GM23338 (cell line): ENCODE measurements around the gene GIGYF1. TPM values are rescaled to one million over a fixed set of nuclear protein-coding genes. Genes with fewer than 3 reads are reported as not detected.

ENCODE experiments used
- ATAC-seq: fragments of 200-7000 bp; cut with Tn5 transposase; 3 replicates; pipeline ENCODE4 v1.9.1; 2020
- DNase-seq: peaks from one replicate; pipeline ENCODE4 v3.0.0-alpha.2; 2015; ENCODE audit warnings: low spot score
- H2AFZ ChIP-seq: fragments of 200-600 bp; sonication (generic); 2 replicates; pipeline ENCODE4 v1.8.0; 2016; ENCODE audit warnings: antibody characterized with exemption, mild to moderate bottlenecking, moderate library complexity
- H3F3A ChIP-seq: fragments of 200-600 bp; sonication (generic); replicated peaks from 2 replicates; pipeline ENCODE4 v1.8.0; 2017; ENCODE audit warnings: antibody characterized with exemption, mixed run types, low read depth
- H3K27ac ChIP-seq: fragments of 200-600 bp; sonication (generic); 2 replicates; pipeline ENCODE4 v1.6.1; 2016; ENCODE audit warnings: low read depth
- H3K27me3 ChIP-seq: fragments of 200-600 bp; sonication (generic); 2 replicates; pipeline ENCODE4 v1.8.0; 2016; ENCODE audit warnings: mild to moderate bottlenecking, mixed run types, moderate library complexity; ENCODE audit not compliant: insufficient read depth
- H3K36me3 ChIP-seq: fragments of 200-600 bp; sonication (generic); 2 replicates; pipeline ENCODE4 v1.8.0; 2016; ENCODE audit warnings: mild to moderate bottlenecking; ENCODE audit not compliant: insufficient read depth
- H3K4me1 ChIP-seq: fragments of 200-600 bp; sonication (generic); 2 replicates; pipeline ENCODE4 v1.8.0; 2016; ENCODE audit warnings: mild to moderate bottlenecking, moderate library complexity; ENCODE audit not compliant: insufficient read depth
- H3K4me2 ChIP-seq: fragments of 200-600 bp; sonication (generic); 2 replicates; pipeline ENCODE4 v1.7.1; 2017; ENCODE audit warnings: mixed run types
- H3K4me3 ChIP-seq: fragments of 200-600 bp; sonication (generic); 2 replicates; pipeline ENCODE4 v1.6.1; 2016; ENCODE audit warnings: mixed run types
- H3K79me2 ChIP-seq: fragments of 200-600 bp; sonication (generic); replicated peaks from 2 replicates; pipeline ENCODE4 v1.8.0; 2017; ENCODE audit warnings: mild to moderate bottlenecking; ENCODE audit not compliant: insufficient read depth
- H3K9me2 ChIP-seq: fragments of 200-600 bp; sonication (generic); 2 replicates; pipeline ENCODE4 v1.8.0; 2017; ENCODE audit not compliant: insufficient read depth
- H4K20me1 ChIP-seq: fragments of 200-600 bp; sonication (generic); replicated peaks from 2 replicates; pipeline ENCODE4 v1.8.0; 2017; ENCODE audit warnings: mild to moderate bottlenecking; ENCODE audit not compliant: insufficient read depth
- H3K27ac Mint-ChIP-seq: 2 replicates; pipeline ENCODE4 v1.8.0; 2020; ENCODE audit warnings: inconsistent platforms, mild to moderate bottlenecking, moderate library complexity, mixed read lengths
- H3K27me3 Mint-ChIP-seq: 3 replicates; pipeline ENCODE4 v1.8.0; 2022; ENCODE audit warnings: low read depth, mild to moderate bottlenecking, moderate library complexity, mixed read lengths, inconsistent platforms; ENCODE audit not compliant: insufficient read depth, poor library complexity
- H3K36me3 Mint-ChIP-seq: 3 replicates; pipeline ENCODE4 v1.8.0; 2021; ENCODE audit warnings: low read depth, mild to moderate bottlenecking, inconsistent platforms, moderate library complexity, mixed read lengths
- H3K4me1 Mint-ChIP-seq: 3 replicates; pipeline ENCODE4 v1.8.0; 2020; ENCODE audit warnings: mild to moderate bottlenecking, inconsistent platforms, mixed read lengths
- H3K4me3 Mint-ChIP-seq: 3 replicates; pipeline ENCODE4 v1.8.0; 2021; ENCODE audit warnings: moderate library complexity, mild to moderate bottlenecking, inconsistent platforms, mixed read lengths
- H3K9me3 Mint-ChIP-seq: 3 replicates; pipeline ENCODE4 v1.8.0; 2020; ENCODE audit warnings: moderate library complexity, mild to moderate bottlenecking, inconsistent platforms, mixed read lengths
- CREB1 ChIP-seq: fragments of 250-450 bp; sonication (Bioruptor Pico); IDR thresholded peaks from 2 replicates; pipeline ENCODE4 v1.5.0; 2020; ENCODE audit warnings: low read depth, mild to moderate bottlenecking, moderate library complexity
- EZH2 ChIP-seq: fragments of 200-600 bp; sonication (generic); IDR thresholded peaks from one replicate; pipeline ENCODE4 v1.8.0; 2017; ENCODE audit warnings: antibody characterized with exemption, mild to moderate bottlenecking, low read depth; ENCODE audit not compliant: unreplicated experiment
- EZH2phosphoT487 ChIP-seq: fragments of 200-600 bp; sonication (generic); IDR thresholded peaks from one replicate; pipeline ENCODE4 v1.8.1; 2018; ENCODE audit warnings: antibody characterized with exemption; ENCODE audit not compliant: unreplicated experiment
- JUNB ChIP-seq: IDR thresholded peaks from one replicate; pipeline ENCODE4 v1.6.1; 2016; ENCODE audit warnings: antibody characterized with exemption; ENCODE audit not compliant: unreplicated experiment
- NANOG ChIP-seq: IDR thresholded peaks from 2 replicates; pipeline ENCODE4 v1.6.1; 2016; ENCODE audit warnings: antibody characterized with exemption, borderline replicate concordance
- POLR2AphosphoS5 ChIP-seq: IDR thresholded peaks from 2 replicates; pipeline ENCODE4 v1.6.1; 2016; ENCODE audit warnings: antibody characterized with exemption, low read depth
- STAT1 ChIP-seq: IDR thresholded peaks from one replicate; pipeline ENCODE4 v1.6.1; 2016; ENCODE audit warnings: antibody characterized with exemption; ENCODE audit not compliant: unreplicated experiment
- ZNF114 ChIP-seq: fragments of 250-450 bp; sonication (Bioruptor Pico); IDR thresholded peaks from 2 replicates; pipeline ENCODE4 v1.5.0; 2020; ENCODE audit warnings: mild to moderate bottlenecking, moderate library complexity
- ZNF331 ChIP-seq: fragments of 250-450 bp; sonication (Bioruptor Pico); IDR thresholded peaks from 2 replicates; pipeline ENCODE4 v1.5.0; 2020; ENCODE audit warnings: low read depth, mild to moderate bottlenecking, moderate library complexity
- polyA plus RNA-seq: library from polyadenylated mRNA; unstranded; fragments of >200 nt; fragmentation: Nextera tagmentation; extraction: Ambion mirVana; gene quantifications from 2 replicates; pipeline ENCODE4 v1.2.1, GENCODE V29; 2016
- total RNA-seq: library from RNA; depleted of rRNA; stranded (reverse); fragments of >200 nt; shearing (Covaris generic); gene quantifications from 2 replicates; pipeline ENCODE4 v1.2.3, GENCODE V29; 2014
- TF ChIP-seq, protein P1 (sequence below): IDR thresholded peaks from one replicate; pipeline ENCODE4 v1.6.1; 2018; ENCODE audit warnings: antibody characterized with exemption; ENCODE audit not compliant: unreplicated experiment
- TF ChIP-seq, protein P2 (sequence below): fragments of 250-450 bp; sonication (Bioruptor Pico); IDR thresholded peaks from 2 replicates; pipeline ENCODE4 v1.5.0; 2020; ENCODE audit warnings: mild to moderate bottlenecking, moderate library complexity
- TF ChIP-seq, protein P3 (sequence below), 2 experiments: fragments of 200-600 bp in 1 of 2; sonication (generic) in 1 of 2; conservative IDR thresholded peaks; 2 replicates each; pipeline versions ENCODE4 v1.5.1 to v1.6.1; 2016 to 2017; ENCODE audit warnings: antibody characterized with exemption in 2 of 2, low read depth in 2 of 2, mild to moderate bottlenecking in 2 of 2, moderate library complexity in 1 of 2
- TF ChIP-seq, protein P4 (sequence below): IDR thresholded peaks from 2 replicates; pipeline ENCODE4 v1.6.1; 2016; ENCODE audit warnings: antibody characterized with exemption

GIGYF1 gene
- total and polyA plus RNA-seq, 2 experiments from 2014 or later = 40.4 to 69.8 TPM

DNA sequence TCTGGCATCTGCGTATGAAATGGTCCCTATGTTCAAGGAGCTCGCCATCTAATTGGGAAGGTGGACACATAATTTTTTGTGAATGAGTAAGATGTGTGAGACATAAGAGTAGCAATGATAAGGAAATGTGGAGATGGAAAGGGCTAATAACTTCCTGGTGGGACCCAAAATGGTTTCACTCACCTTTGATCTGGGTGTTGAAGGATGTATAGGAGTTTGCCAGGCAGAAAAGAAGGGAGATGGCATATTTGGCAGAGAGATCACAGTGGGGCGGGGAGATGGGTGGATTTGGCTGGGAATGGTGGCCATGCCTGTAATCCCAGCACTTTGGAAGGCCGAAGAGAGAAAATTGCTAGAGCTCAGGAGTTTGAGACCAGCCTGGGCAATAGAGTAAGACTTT lies 16.4 kb upstream of the GIGYF1 start:
- no peak overlapping the region for H2AFZ ChIP-seq
- no peak for DNase-seq
- no peak overlapping the region for H3K27ac Mint-ChIP-seq
- H3K4me3 Mint-ChIP-seq = no peak overlapping the region; the same call in 2 of the 3 replicates
- no peak overlapping the region for H3K4me3 ChIP-seq
- no peaks in the 10 kb centered on the region for H3K9me2 ChIP-seq
- no peak overlapping the region for H3K27ac ChIP-seq
- H3K4me1 ChIP-seq = no peaks in the 10 kb centered on the region; the same call in 1 of the 2 replicates
- TF ChIP-seq JUNB (no peak), EZH2phosphoT487 (no peak), ZNF114 (CRISPR knock-in tag) (no peak), CREB1 (no peak), POLR2AphosphoS5 (no peak), STAT1 (no peak), NANOG (no peak), ZNF331 (CRISPR knock-in tag) (no peak), EZH2 (no peak)
- TF ChIP-seq, protein P1, sequence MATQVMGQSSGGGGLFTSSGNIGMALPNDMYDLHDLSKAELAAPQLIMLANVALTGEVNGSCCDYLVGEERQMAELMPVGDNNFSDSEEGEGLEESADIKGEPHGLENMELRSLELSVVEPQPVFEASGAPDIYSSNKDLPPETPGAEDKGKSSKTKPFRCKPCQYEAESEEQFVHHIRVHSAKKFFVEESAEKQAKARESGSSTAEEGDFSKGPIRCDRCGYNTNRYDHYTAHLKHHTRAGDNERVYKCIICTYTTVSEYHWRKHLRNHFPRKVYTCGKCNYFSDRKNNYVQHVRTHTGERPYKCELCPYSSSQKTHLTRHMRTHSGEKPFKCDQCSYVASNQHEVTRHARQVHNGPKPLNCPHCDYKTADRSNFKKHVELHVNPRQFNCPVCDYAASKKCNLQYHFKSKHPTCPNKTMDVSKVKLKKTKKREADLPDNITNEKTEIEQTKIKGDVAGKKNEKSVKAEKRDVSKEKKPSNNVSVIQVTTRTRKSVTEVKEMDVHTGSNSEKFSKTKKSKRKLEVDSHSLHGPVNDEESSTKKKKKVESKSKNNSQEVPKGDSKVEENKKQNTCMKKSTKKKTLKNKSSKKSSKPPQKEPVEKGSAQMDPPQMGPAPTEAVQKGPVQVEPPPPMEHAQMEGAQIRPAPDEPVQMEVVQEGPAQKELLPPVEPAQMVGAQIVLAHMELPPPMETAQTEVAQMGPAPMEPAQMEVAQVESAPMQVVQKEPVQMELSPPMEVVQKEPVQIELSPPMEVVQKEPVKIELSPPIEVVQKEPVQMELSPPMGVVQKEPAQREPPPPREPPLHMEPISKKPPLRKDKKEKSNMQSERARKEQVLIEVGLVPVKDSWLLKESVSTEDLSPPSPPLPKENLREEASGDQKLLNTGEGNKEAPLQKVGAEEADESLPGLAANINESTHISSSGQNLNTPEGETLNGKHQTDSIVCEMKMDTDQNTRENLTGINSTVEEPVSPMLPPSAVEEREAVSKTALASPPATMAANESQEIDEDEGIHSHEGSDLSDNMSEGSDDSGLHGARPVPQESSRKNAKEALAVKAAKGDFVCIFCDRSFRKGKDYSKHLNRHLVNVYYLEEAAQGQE = no peak
- TF ChIP-seq, protein P2, sequence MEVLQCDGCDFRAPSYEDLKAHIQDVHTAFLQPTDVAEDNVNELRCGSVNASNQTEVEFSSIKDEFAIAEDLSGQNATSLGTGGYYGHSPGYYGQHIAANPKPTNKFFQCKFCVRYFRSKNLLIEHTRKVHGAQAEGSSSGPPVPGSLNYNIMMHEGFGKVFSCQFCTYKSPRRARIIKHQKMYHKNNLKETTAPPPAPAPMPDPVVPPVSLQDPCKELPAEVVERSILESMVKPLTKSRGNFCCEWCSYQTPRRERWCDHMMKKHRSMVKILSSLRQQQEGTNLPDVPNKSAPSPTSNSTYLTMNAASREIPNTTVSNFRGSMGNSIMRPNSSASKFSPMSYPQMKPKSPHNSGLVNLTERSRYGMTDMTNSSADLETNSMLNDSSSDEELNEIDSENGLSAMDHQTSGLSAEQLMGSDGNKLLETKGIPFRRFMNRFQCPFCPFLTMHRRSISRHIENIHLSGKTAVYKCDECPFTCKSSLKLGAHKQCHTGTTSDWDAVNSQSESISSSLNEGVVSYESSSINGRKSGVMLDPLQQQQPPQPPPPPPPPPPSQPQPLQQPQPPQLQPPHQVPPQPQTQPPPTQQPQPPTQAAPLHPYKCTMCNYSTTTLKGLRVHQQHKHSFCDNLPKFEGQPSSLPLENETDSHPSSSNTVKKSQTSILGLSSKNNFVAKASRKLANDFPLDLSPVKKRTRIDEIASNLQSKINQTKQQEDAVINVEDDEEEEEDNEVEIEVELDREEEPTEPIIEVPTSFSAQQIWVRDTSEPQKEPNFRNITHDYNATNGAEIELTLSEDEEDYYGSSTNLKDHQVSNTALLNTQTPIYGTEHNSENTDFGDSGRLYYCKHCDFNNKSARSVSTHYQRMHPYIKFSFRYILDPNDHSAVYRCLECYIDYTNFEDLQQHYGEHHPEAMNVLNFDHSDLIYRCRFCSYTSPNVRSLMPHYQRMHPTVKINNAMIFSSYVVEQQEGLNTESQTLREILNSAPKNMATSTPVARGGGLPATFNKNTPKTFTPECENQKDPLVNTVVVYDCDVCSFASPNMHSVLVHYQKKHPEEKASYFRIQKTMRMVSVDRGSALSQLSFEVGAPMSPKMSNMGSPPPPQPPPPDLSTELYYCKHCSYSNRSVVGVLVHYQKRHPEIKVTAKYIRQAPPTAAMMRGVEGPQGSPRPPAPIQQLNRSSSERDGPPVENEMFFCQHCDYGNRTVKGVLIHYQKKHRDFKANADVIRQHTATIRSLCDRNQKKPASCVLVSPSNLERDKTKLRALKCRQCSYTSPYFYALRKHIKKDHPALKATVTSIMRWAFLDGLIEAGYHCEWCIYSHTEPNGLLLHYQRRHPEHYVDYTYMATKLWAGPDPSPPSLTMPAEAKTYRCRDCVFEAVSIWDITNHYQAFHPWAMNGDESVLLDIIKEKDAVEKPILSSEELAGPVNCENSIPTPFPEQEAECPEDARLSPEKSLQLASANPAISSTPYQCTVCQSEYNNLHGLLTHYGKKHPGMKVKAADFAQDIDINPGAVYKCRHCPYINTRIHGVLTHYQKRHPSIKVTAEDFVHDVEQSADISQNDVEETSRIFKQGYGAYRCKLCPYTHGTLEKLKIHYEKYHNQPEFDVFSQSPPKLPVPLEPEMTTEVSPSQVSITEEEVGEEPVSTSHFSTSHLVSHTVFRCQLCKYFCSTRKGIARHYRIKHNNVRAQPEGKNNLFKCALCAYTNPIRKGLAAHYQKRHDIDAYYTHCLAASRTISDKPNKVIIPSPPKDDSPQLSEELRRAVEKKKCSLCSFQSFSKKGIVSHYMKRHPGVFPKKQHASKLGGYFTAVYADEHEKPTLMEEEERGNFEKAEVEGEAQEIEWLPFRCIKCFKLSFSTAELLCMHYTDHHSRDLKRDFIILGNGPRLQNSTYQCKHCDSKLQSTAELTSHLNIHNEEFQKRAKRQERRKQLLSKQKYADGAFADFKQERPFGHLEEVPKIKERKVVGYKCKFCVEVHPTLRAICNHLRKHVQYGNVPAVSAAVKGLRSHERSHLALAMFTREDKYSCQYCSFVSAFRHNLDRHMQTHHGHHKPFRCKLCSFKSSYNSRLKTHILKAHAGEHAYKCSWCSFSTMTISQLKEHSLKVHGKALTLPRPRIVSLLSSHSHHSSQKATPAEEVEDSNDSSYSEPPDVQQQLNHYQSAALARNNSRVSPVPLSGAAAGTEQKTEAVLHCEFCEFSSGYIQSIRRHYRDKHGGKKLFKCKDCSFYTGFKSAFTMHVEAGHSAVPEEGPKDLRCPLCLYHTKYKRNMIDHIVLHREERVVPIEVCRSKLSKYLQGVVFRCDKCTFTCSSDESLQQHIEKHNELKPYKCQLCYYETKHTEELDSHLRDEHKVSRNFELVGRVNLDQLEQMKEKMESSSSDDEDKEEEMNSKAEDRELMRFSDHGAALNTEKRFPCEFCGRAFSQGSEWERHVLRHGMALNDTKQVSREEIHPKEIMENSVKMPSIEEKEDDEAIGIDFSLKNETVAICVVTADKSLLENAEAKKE (CRISPR knock-in tag) = no peak
- TF ChIP-seq, protein P3, sequence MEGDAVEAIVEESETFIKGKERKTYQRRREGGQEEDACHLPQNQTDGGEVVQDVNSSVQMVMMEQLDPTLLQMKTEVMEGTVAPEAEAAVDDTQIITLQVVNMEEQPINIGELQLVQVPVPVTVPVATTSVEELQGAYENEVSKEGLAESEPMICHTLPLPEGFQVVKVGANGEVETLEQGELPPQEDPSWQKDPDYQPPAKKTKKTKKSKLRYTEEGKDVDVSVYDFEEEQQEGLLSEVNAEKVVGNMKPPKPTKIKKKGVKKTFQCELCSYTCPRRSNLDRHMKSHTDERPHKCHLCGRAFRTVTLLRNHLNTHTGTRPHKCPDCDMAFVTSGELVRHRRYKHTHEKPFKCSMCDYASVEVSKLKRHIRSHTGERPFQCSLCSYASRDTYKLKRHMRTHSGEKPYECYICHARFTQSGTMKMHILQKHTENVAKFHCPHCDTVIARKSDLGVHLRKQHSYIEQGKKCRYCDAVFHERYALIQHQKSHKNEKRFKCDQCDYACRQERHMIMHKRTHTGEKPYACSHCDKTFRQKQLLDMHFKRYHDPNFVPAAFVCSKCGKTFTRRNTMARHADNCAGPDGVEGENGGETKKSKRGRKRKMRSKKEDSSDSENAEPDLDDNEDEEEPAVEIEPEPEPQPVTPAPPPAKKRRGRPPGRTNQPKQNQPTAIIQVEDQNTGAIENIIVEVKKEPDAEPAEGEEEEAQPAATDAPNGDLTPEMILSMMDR (conservative IDR thresholded peaks at IDR 0.05; ENCODE audit: low read depth in 2 of 2) = no peak
- TF ChIP-seq, protein P4, sequence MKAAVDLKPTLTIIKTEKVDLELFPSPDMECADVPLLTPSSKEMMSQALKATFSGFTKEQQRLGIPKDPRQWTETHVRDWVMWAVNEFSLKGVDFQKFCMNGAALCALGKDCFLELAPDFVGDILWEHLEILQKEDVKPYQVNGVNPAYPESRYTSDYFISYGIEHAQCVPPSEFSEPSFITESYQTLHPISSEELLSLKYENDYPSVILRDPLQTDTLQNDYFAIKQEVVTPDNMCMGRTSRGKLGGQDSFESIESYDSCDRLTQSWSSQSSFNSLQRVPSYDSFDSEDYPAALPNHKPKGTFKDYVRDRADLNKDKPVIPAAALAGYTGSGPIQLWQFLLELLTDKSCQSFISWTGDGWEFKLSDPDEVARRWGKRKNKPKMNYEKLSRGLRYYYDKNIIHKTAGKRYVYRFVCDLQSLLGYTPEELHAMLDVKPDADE = no peak
- H4K20me1 ChIP-seq = peaks cover 12% of the 10 kb centered on the region
- peaks cover 8% of the 10 kb centered on the region for H3K36me3 ChIP-seq
- ATAC-seq = no peak
- H3F3A ChIP-seq = 0 out of 2 replicates have a peak, but pooled peaks cover 9% of the 10 kb centered on the region
- H3K27me3 Mint-ChIP-seq = peaks cover 4% of the 10 kb centered on the region
- H3K4me1 Mint-ChIP-seq = peaks cover 9% of the 10 kb centered on the region
- H3K4me2 ChIP-seq = no peak overlapping the region
- no peaks in the 10 kb centered on the region for H3K9me3 Mint-ChIP-seq
- H3K27me3 ChIP-seq = no peaks in the 10 kb centered on the region
- peaks cover 22% of the 10 kb centered on the region for H3K79me2 ChIP-seq
- peaks cover 20% of the 10 kb centered on the region for H3K36me3 Mint-ChIP-seq
